Stimulated activated CD4-positive, alpha-beta T cell treated with anti-CD3 and anti-CD28 coated beads, Interleukin-4, amount 100 ng/mL, for 1 hour (primary cell): ENCODE measurements around the gene TPRA1.

Experiments used
- DNase-seq: peaks from one replicate; pipeline ENCODE4 v3.0.0-alpha.2; 2020

TPRA1 gene

DNA sequence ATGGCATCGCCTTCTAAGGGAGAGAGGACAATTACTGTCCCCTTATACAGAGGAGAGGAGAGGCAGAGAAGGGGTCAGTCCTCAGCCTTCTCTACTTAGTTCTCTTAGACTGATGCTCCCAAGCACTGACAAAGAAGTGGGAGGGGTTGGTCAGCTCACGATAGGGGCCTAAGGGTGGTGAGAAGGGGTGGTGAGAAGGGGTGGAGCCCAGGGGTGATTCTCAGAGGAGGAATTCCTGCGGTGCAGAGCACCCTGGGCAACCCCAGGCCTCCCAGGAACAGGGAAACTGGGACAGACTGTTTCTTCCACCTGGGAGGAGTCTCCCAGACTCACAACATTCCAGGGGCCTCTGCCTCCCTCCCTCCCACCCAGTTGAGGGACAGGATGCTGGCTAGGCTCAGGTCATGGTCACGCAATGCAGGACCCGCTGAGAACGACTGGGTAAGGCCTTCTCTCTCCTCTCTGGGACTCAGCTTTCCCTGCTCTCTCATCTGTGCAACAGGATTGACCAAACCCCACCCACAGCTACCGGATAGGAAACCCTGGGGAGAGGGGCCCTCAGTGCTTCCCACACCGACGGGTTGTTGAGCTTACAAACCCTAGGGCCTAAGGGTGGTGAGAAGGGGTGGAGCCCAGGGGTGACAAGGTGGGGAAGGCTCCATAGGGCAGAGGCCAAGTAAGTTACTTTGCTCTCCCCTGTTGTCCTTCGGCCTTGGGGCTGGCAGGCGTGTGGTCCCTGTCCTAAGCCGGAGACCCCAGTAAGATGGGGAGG lies 1.5 kb downstream of the TPRA1 start:
- no peak for DNase-seq

GRCh38 chr3:127587876-127588275 lies 2.7 kb downstream of the TPRA1 start:
- DNase-seq, result no peak

DNA sequence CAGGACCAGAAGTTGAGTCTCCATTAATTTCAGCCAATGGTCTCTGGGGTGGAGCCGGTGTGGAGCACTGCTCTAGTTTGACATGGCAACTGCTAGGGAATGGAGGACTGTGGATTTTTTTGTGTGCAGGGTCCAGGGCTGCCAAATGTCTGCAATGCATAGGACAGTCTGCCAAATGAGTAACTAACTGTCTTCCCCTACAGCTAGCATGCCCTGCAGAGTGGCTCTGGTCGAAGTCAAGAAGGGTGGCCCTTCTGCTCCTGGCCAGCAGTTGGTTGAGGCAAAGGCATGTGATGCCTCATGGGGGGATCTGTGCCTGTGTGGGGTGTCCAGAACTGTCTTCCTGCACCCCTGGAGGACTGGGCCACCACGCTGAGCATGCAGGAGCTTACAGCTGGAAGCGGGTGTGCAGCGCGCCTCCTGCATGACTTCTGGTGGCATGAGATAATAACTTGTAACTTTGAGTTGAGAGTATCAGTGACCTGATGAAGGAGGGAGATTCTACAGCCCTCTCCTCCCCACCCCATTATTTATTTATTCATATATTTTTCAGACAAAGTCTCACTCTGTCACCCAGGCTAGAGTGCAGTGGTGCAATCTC lies 4.6 kb downstream of the TPRA1 start:
- no peak for DNase-seq

GRCh38 chr3:127585163-127585812 lies 5.2 kb downstream of the TPRA1 start:
- no peak for DNase-seq

GRCh38 chr3:127584734-127585133 lies 5.8 kb downstream of the TPRA1 start:
- no peak for DNase-seq

DNA sequence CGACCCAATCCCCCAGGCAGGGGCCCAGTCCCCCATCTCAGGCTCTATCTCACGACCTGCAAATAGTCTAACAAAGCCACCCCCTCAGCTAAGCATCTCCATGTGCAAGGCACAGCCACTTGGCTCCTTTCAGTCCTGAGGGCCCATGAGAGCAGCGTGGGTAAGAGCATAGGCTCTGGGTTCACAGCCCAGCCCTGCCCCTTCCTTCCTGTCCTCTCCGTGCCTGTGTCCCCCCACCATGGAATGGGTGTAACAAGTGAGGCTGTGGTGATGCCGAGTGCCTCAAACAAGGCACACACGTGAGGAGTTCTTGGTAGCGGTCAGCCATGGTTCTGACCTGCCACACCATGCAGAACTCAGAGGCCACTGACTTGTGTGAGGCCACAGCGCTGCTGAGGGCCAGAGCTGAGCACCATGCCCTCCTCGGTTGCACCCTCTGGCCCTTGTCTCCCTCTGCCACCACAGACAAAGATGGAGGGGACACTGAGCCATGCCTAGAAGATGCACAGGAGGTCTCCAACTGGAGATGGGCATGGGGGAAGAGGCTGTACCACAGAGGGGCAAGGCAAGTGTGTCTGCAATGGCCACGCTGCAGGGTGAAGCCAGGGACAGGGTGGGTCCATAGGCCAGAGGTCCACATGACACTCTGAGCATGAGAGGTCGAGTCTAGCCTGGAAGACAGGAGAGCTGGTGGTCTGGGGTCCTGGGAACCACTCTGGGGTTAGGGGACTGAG lies 10.0 kb downstream of the TPRA1 start:
- DNase-seq, result no peak

DNA sequence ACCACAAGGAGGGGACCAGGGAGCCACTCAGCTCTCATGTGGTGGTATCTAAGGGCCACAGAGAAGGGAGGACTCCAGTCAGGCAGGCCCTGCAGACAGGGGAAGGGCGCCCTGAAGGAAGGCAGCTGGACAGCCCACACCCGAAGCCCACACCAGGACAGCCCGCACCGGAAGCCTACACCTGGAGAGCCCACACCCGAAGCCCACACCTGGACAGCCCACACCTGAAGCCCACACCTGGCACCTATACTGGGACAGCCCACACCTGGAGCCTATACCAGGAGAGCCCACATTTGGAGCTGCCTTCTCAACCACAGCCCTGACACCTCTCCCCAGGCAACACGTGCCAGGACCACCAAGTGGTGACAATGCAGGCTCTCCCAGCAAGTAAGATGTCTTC lies 11.7 kb downstream of the TPRA1 start:
- DNase-seq, result no peak

- no peak for DNase-seq
Observed at GRCh38 chr3:127578168-127578567, 12.4 kb downstream of the TPRA1 start.

- no peak for DNase-seq
Observed at GRCh38 chr3:127577448-127577847, 13.1 kb downstream of the TPRA1 start.

- peak; percentile 82 for DNase-seq
Observed at GRCh38 chr3:127574880-127575878, 15.4 kb downstream of the TPRA1 start.

- DNase-seq, result no peak
Observed at GRCh38 chr3:127573912-127574311, 16.6 kb downstream of the TPRA1 start.

DNA sequence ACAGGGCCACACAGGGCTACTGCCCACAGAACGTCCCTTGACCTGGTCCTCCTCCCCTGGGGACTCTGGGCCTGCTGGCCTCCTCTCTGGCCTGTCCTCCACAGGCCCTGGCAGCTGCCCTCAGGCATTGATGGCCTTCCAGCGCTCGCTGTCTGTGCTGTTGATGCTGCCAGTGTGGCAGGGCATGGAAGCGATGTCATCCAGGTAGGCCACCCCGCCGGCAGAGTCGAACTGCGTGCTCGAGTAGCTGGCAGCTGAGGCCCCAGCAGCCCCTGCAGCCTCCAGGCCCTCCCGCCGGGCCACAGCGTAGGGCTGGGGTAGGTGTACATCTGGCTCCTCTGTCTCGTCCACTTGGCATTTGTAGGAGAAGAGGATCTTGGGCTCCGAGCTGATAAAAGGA lies 17.1 kb downstream of the TPRA1 start:
- no peak for DNase-seq

DNA sequence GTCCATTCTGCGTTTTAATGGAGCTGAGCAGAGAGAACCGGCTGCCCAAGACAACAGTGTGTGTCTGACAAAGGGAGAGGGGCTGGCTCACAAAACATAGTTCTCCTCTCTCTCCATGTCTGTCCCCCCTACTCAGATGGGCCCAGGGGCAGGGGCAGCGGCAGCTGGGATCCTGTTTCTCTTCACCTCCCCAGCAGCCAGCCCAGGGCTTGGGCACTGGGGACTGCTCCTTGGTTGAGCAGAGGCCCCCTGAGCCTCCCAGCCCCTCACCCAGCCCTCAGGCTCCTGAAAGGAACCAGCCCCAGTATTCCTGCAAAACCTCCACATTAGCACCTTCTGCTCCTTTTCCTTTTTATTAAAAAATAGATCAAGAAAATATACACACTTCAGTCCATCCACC lies 17.8 kb downstream of the TPRA1 start:
- DNase-seq, result no peak

- no peak for DNase-seq
Observed at GRCh38 chr3:127572186-127572585, 18.3 kb downstream of the TPRA1 start.

DNA sequence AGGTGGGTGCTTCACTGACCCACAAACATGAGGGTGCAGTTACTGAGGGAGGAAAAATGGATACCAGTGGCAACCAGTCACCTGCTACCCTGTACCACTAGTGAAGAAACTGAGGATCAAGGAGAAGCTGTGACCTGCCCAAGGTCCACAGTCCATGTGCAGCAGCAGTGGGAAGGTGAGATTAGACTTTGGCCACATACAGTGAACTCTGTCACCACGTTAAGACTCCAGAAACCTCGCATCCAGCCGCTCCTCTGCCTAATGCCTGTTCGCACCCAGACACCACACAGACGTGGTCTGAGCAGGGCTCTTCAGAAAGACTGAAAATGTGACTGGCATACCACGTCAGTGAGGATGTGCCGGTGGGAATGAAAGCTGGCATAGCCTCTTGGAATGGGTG lies 20.0 kb downstream of the TPRA1 start:
- no peak for DNase-seq

- no peak for DNase-seq
Observed at GRCh38 chr3:127569160-127569559, 21.4 kb downstream of the TPRA1 start.

DNA sequence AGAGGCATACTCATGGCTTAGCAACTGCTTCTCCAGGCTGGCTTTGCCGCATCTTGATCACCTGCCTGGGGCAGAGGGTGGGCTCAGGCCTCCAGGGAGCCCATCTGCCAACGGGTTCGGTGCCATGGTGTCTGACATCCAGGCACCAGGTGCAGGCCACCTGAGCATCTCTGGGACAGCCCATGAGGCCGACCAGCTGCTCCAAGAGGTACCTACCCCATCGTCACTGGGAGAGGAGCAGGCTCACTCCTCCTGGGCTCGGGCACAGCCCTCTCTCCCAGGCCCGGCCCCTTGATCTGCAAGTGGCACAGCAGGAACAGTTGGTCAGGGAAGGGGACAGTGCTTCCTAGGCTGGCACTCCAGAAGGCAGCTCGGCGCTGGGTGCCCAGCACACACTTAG lies 21.9 kb downstream of the TPRA1 start:
- DNase-seq, result no peak

GRCh38 chr3:127566833-127567232 lies 23.7 kb downstream of the TPRA1 start:
- no peak for DNase-seq

GRCh38 chr3:127565711-127566110 lies 24.8 kb downstream of the TPRA1 start:
- no peak for DNase-seq

DNA sequence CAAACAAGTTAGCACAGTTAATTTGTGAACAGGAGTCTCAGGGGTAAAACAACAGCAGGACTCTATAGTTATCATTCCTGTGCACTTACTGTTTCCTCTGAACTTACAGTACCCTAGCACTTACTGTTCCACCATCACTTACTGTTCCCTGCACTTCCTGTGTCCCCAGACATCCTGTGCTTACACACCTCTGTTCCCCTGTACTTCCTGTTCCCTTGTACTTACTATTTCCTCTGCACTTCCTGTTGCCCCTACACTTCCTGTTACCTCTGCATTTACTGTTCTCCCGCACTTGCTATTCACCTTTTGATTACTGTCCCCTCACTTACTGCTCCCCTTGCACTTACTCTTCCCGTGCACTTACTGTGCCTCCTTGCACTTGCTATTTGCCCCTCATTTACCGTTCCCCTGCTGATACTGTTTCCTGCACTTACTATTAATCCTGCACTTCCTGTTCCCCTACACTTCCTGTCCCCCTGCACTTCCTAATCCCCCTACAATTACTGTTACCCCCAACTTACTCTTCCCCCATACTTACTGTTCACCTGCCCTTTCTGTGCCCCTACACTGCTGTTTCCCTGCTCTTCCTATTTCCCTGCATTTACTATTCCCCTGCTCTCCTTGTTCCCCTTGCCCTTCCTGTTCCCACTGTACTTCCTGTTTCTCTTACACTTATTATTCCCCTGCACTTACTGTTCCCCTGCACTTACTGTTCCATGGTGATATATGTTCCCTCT lies 30.3 kb downstream of the TPRA1 start:
- no peak for DNase-seq

- DNase-seq, result no peak
Observed at GRCh38 chr3:127556565-127556964, 34.0 kb downstream of the TPRA1 start.

GRCh38 chr3:127555108-127555507 lies 35.4 kb downstream of the TPRA1 start:
- no peak for DNase-seq
